Liver (tissue), 9 donors: ENCODE measurements around the gene LAMA2. TPM values are rescaled to one million over a fixed set of nuclear protein-coding genes. Genes with fewer than 3 reads are reported as not detected.

ENCODE experiments used
- DNase-seq: peaks from one replicate; pipeline ENCODE4 v3.0.0-alpha.2; 2017; ENCODE audit warnings: low spot score
- H3K27ac ChIP-seq, 2 donors: one replicate each; pipeline ENCODE4 v1.7.0; 2013; ENCODE audit warnings: inconsistent platforms in 2 of 2, low read length in 2 of 2, control low read depth in 1 of 2, low read depth in 1 of 2, mild to moderate bottlenecking in 1 of 2
- H3K27me3 ChIP-seq, 4 donors: one replicate each; pipeline versions ENCODE4 v1.6.1 to v1.7.0; 2013; ENCODE audit warnings: low read length in 3 of 4, inconsistent platforms in 1 of 4, mild to moderate bottlenecking in 1 of 4, moderate library complexity in 1 of 4; ENCODE audit not compliant: control insufficient read depth in 4 of 4, insufficient read depth in 4 of 4
- H3K36me3 ChIP-seq, 4 donors: one replicate each; pipeline versions ENCODE4 v1.6.1 to v1.7.0; 2013; ENCODE audit warnings: low read length in 3 of 4, mild to moderate bottlenecking in 3 of 4, low read depth in 1 of 4, moderate library complexity in 1 of 4; ENCODE audit not compliant: control insufficient read depth in 4 of 4, insufficient read depth in 3 of 4
- H3K4me1 ChIP-seq, 4 donors: one replicate each; pipeline versions ENCODE4 v1.6.1 to v1.7.0; 2013; ENCODE audit warnings: low read length in 3 of 4, mild to moderate bottlenecking in 3 of 4, moderate library complexity in 1 of 4; ENCODE audit not compliant: control insufficient read depth in 4 of 4, insufficient read depth in 4 of 4
- H3K4me3 ChIP-seq, 3 donors: one replicate each; pipeline versions ENCODE4 v1.6.1 to v1.7.0; 2013; ENCODE audit warnings: low read length in 3 of 3, control low read depth in 1 of 3, low read depth in 1 of 3, mild to moderate bottlenecking in 1 of 3
- H3K9ac ChIP-seq, 2 donors: one replicate each; pipeline ENCODE4 v1.7.0; 2013; ENCODE audit warnings: low read length in 2 of 2, mild to moderate bottlenecking in 2 of 2, moderate library complexity in 2 of 2, control low read depth in 1 of 2, low read depth in 1 of 2
- H3K9me3 ChIP-seq, 4 donors: one replicate each; pipeline versions ENCODE4 v1.6.1 to v1.7.0; 2013; ENCODE audit warnings: low read length in 3 of 4; ENCODE audit not compliant: control insufficient read depth in 4 of 4
- EGR1 ChIP-seq, 2 donors: IDR thresholded peaks; 2 replicates each; pipeline ENCODE4 v1.6.1; 2016 to 2018; ENCODE audit warnings: antibody characterized with exemption in 2 of 2, low read depth in 2 of 2
- FOXA2 ChIP-seq: IDR thresholded peaks from 2 replicates; pipeline ENCODE4 v1.6.1; 2016; ENCODE audit warnings: antibody characterized with exemption
- GABPA ChIP-seq, 2 donors: IDR thresholded peaks in 1 of 2; conservative IDR thresholded peaks in 1 of 2; 2 replicates each; pipeline ENCODE4 v1.6.1; 2016; ENCODE audit warnings: antibody characterized with exemption in 2 of 2, mild to moderate bottlenecking in 1 of 2, moderate library complexity in 1 of 2
- HNF4A ChIP-seq, 2 donors: conservative IDR thresholded peaks; 2 replicates each; pipeline ENCODE4 v1.6.1; 2016; ENCODE audit warnings: antibody characterized with exemption in 2 of 2, mild to moderate bottlenecking in 2 of 2
- HNF4G ChIP-seq: IDR thresholded peaks from 2 replicates; pipeline ENCODE4 v1.6.1; 2016; ENCODE audit warnings: antibody characterized with exemption
- JUND ChIP-seq, 2 donors: IDR thresholded peaks; 2 replicates each; pipeline ENCODE4 v1.6.1; 2016; ENCODE audit warnings: antibody characterized with exemption in 2 of 2
- NR2F2 ChIP-seq: IDR thresholded peaks from 2 replicates; pipeline ENCODE4 v1.6.1; 2016; ENCODE audit warnings: antibody characterized with exemption
- RAD21 ChIP-seq, 2 donors: IDR thresholded peaks; 2 replicates each; pipeline ENCODE4 v1.6.1; 2016; ENCODE audit warnings: antibody characterized with exemption in 2 of 2, mild to moderate bottlenecking in 2 of 2
- REST ChIP-seq: IDR thresholded peaks from 2 replicates; pipeline ENCODE4 v1.6.1; 2016; ENCODE audit warnings: antibody characterized with exemption, mild to moderate bottlenecking
- RXRA ChIP-seq, 2 donors: IDR thresholded peaks; 2 replicates each; pipeline ENCODE4 v1.6.1; 2017 to 2018; ENCODE audit warnings: antibody characterized with exemption in 2 of 2, mild to moderate bottlenecking in 1 of 2
- SP1 ChIP-seq: IDR thresholded peaks from 2 replicates; pipeline ENCODE4 v1.6.1; 2018; ENCODE audit warnings: antibody characterized with exemption, mild to moderate bottlenecking
- YY1 ChIP-seq: IDR thresholded peaks from 2 replicates; pipeline ENCODE4 v1.6.1; 2016; ENCODE audit warnings: antibody characterized with exemption, mild to moderate bottlenecking
- ZBTB33 ChIP-seq: IDR thresholded peaks from 2 replicates; pipeline ENCODE4 v1.6.1; 2016; ENCODE audit warnings: antibody characterized with exemption
- WGBS: extraction: QIAGEN DNeasy Blood & Tissue Kit; methylation state at CpG from one replicate; pipeline ENCODE4 v1.1.7; 2013; 5-methylcytosine and 5-hydroxymethylcytosine counted together
- polyA plus RNA-seq, 2 donors: library from polyadenylated mRNA; stranded (reverse) in 1 of 2; unstranded in 1 of 2; fragments of 200-250 nt in 1 of 2; fragments of >200 nt in 1 of 2; fragmentation: Nextera tagmentation in 1 of 2; extraction: Ambion mirVana in 1 of 2; gene quantifications; one replicate each; pipeline versions ENCODE4 v1.2.1 to v1.2.3, GENCODE V29; 2013 to 2015
- total RNA-seq, 2 donors: library from RNA; depleted of rRNA; stranded (reverse); fragments of >200 nt; gene quantifications; one replicate each; pipeline ENCODE4 v1.2.3, GENCODE V29; 2014
- TF ChIP-seq, protein P1 (sequence below): IDR thresholded peaks from 2 replicates; pipeline ENCODE4 v1.6.1; 2016; ENCODE audit warnings: antibody characterized with exemption
- TF ChIP-seq, protein P2 (sequence below): IDR thresholded peaks from 2 replicates; pipeline ENCODE4 v1.6.1; 2016; ENCODE audit warnings: antibody characterized with exemption
- TF ChIP-seq, protein P3 (sequence below): fragments of 150-350 bp; IDR thresholded peaks from 2 replicates; pipeline ENCODE4 v1.5.1; 2017; ENCODE audit warnings: improper control_type of control experiment, low read depth, low read length; ENCODE audit not compliant: missing input control
- donor health status: healthy.
- donor health status: healthy.
- donor health status: healthy.
- donor health status: healthy.
- donor health status: healthy.

The LAMA2 gene
- total and polyA plus RNA-seq, 4 donors, result 1.3 to 17.0 (median 3.0) TPM

- no peak for DNase-seq
- 48% methylated on average over 2 of the region's 2 CpGs for WGBS
- Histone ChIP-seq H3K9me3 (peaks cover 0 to 7% (median 1%) of the 10 kb centered on the region in 4 donors), H3K36me3 (no peaks in the 10 kb centered on the region), H3K9ac (no peak overlapping the region), H3K4me1 (no peaks in the 10 kb centered on the region), H3K4me3 (no peak overlapping the region), H3K27ac (no peak overlapping the region), H3K27me3 (no peaks in the 10 kb centered on the region)
- no peak for TF ChIP-seq YY1
- TF ChIP-seq SP1, result no peak
- no peak for TF ChIP-seq ZBTB33
- no peak for TF ChIP-seq EGR1 (IDR thresholded peaks at IDR 0.05; ENCODE audit: low read depth in 2 of 2)
- TF ChIP-seq, protein P1, sequence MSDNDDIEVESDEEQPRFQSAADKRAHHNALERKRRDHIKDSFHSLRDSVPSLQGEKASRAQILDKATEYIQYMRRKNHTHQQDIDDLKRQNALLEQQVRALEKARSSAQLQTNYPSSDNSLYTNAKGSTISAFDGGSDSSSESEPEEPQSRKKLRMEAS, result no peak
- TF ChIP-seq JUND (IDR thresholded peaks at IDR 0.05), result no peak
- TF ChIP-seq HNF4G, result no peak
- no peak for TF ChIP-seq GABPA (IDR thresholded peaks at IDR 0.05 in 1 of 2, conservative IDR thresholded peaks at IDR 0.05 in 1 of 2)
- no peak for TF ChIP-seq RAD21 (IDR thresholded peaks at IDR 0.05)
- no peak for TF ChIP-seq FOXA2
- no peak for TF ChIP-seq HNF4A (conservative IDR thresholded peaks at IDR 0.05)
- TF ChIP-seq, protein P2, sequence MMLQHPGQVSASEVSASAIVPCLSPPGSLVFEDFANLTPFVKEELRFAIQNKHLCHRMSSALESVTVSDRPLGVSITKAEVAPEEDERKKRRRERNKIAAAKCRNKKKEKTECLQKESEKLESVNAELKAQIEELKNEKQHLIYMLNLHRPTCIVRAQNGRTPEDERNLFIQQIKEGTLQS, result no peak
- no peak for TF ChIP-seq RXRA (IDR thresholded peaks at IDR 0.05)
- TF ChIP-seq, protein P3, sequence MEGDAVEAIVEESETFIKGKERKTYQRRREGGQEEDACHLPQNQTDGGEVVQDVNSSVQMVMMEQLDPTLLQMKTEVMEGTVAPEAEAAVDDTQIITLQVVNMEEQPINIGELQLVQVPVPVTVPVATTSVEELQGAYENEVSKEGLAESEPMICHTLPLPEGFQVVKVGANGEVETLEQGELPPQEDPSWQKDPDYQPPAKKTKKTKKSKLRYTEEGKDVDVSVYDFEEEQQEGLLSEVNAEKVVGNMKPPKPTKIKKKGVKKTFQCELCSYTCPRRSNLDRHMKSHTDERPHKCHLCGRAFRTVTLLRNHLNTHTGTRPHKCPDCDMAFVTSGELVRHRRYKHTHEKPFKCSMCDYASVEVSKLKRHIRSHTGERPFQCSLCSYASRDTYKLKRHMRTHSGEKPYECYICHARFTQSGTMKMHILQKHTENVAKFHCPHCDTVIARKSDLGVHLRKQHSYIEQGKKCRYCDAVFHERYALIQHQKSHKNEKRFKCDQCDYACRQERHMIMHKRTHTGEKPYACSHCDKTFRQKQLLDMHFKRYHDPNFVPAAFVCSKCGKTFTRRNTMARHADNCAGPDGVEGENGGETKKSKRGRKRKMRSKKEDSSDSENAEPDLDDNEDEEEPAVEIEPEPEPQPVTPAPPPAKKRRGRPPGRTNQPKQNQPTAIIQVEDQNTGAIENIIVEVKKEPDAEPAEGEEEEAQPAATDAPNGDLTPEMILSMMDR, result no peak
- no peak for TF ChIP-seq REST
Observed at GRCh38 chr6:129041563-129041962, 158.6 kb downstream of the LAMA2 start.

DNA sequence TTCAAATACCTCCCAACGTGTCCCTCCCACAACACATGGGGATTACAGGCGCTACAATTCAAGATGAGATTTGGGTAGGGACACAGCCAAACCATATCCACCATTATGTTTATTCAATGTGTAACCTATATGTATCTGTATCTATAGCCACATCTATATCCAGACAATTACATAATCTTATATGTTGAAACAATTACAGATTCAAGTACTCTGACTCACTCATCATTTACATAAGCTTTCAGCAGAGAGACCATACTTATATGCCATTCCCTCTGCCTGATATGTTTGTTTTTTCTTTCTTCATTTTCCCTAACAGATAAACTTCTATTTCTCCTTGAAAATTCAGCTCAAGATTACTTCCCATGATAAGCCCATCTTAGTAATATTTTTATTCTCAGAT, 163.6 kb downstream of the LAMA2 start:
- no peak overlapping the region for H3K27ac ChIP-seq
- no peak overlapping the region for H3K9ac ChIP-seq
- no peaks in the 10 kb centered on the region for H3K4me1 ChIP-seq
- DNase-seq, result no peak
- H3K27me3 ChIP-seq, result no peaks in the 10 kb centered on the region
- H3K36me3 ChIP-seq, result no peaks in the 10 kb centered on the region
- peaks cover 0 to 4% (median 1%) of the 10 kb centered on the region in 4 donors for H3K9me3 ChIP-seq
- TF ChIP-seq RAD21 (IDR thresholded peaks at IDR 0.05) (no peak), NR2F2 (no peak), HNF4A (conservative IDR thresholded peaks at IDR 0.05) (no peak), YY1 (no peak), HNF4G (no peak), GABPA (IDR thresholded peaks at IDR 0.05 in 1 of 2, conservative IDR thresholded peaks at IDR 0.05 in 1 of 2) (no peak), RXRA (IDR thresholded peaks at IDR 0.05) (no peak), JUND (IDR thresholded peaks at IDR 0.05) (no peak), REST (no peak)
- TF ChIP-seq, protein P1, result no peak
- TF ChIP-seq, protein P3, result no peak
- H3K4me3 ChIP-seq, result no peak overlapping the region
- WGBS, result 81% methylated on average over 2 of the region's 2 CpGs
